ENCODE measurements around the gene SCO2.

DNA sequence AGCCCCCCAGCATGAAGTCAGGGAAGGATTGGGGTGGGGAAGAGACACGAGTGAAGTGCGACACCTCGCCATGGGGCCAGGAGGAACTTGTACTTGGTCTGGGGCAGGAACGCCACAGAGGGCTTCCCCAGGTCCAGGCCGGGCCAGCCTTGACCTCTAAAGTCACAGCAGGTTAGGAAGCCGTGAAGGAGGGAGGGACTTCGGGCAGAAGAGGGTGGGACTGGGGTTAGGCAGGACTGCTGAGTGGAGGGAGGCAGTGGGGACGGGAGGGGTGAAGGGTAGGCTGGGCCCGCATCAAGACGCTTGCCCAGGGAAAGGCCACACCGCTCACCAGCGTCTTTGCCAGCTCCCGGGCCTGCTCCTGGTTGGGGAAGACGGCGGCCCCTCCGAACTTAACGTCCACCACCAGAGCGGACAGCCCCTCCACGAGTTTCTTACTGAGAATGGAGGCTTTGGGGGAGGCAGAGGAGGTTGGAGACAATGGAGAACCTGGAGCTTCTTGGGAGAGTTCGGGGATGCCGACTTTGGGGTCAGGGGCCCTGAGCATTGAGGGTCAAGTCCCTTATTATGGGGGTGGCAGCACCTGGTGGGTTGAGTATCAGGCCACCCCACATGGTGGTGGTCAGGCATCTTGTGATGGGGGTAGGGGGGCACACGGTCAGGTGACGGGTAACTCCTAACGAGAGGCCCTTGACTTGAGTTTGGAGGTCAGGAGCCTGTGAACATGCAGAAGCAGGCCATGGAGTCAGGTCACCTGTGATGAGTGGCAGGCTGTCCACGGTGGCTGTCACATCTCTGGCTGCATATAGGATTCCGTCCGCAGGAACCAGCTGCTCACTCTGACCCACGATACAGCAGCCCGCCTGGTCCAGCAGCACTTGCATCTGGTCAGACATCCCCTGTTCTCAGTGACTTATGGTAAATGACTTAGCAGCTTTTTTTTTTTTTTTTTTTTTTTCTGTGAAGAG, 1.7 kb upstream of the SCO2 start:
- TF ChIP-seq, protein P1, sequence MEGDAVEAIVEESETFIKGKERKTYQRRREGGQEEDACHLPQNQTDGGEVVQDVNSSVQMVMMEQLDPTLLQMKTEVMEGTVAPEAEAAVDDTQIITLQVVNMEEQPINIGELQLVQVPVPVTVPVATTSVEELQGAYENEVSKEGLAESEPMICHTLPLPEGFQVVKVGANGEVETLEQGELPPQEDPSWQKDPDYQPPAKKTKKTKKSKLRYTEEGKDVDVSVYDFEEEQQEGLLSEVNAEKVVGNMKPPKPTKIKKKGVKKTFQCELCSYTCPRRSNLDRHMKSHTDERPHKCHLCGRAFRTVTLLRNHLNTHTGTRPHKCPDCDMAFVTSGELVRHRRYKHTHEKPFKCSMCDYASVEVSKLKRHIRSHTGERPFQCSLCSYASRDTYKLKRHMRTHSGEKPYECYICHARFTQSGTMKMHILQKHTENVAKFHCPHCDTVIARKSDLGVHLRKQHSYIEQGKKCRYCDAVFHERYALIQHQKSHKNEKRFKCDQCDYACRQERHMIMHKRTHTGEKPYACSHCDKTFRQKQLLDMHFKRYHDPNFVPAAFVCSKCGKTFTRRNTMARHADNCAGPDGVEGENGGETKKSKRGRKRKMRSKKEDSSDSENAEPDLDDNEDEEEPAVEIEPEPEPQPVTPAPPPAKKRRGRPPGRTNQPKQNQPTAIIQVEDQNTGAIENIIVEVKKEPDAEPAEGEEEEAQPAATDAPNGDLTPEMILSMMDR (IDR thresholded peaks at IDR 0.05) = no peak
- TF ChIP-seq POLR2A (IDR thresholded peaks at IDR 0.05) = no peak
